Ishikawa (cell line): Measurements from ENCODE around the gene ATXN7.

Experiments
- CEBPB ChIP-seq: IDR thresholded peaks from 2 replicates; pipeline ENCODE4 v1.6.1; 2012
- CREB1 ChIP-seq: IDR thresholded peaks from 2 replicates; pipeline ENCODE4 v1.6.1; 2012; ENCODE audit warnings: low read depth
- EGR1 ChIP-seq: IDR thresholded peaks from 2 replicates; pipeline ENCODE4 v1.6.1; 2012
- EP300 ChIP-seq: IDR thresholded peaks from 2 replicates; pipeline ENCODE4 v1.6.1; 2012; ENCODE audit warnings: borderline replicate concordance
- NFIC ChIP-seq: IDR thresholded peaks from 2 replicates; pipeline ENCODE4 v1.6.1; 2012
- RAD21 ChIP-seq: IDR thresholded peaks from 2 replicates; pipeline ENCODE4 v1.6.1; 2012; ENCODE audit warnings: low read depth
- TAF1 ChIP-seq: IDR thresholded peaks from 2 replicates; pipeline ENCODE4 v1.6.1; 2012; ENCODE audit warnings: low read depth, mild to moderate bottlenecking
- TEAD4 ChIP-seq: IDR thresholded peaks from 2 replicates; pipeline ENCODE4 v1.6.1; 2012
- YY1 ChIP-seq: IDR thresholded peaks from 2 replicates; pipeline ENCODE4 v1.6.1; 2012; ENCODE audit warnings: low read depth
- TF ChIP-seq, protein P1 (sequence below): IDR thresholded peaks from 2 replicates; pipeline ENCODE4 v1.6.1; 2012

DNA sequence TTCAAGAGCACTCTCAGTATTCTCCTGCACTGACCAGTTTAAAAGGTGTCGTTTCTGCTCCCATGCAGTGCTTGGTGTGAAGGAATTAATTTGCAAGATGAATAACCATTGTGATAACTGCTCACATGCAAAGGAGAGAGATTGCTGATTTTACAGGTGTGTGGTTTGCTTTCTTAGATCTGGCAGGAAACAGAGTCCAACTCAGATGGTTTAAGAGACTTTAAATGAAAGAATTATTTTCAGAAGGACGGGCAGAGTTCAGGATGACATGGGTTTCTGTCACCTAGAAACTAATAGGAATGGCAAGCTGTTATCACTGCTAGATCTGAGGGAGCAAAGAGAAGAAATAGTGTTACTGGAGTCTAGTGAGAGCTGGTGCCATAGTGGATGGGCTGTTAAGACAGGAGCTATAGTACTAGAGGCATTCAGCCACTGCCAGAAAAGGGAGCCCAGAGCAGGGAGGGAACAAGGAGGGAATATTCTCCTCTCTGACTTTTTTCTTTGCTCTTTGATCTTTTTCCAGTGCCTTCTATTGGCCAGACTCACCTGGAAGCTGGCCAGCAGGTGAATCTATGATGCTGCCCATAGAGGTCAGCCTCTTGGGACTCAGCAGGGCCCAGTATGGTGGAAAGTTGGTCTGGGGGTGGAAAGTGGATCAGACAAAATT lies 14.9 kb downstream of the ATXN7 start:
- TF ChIP-seq CREB1 (no peak), YY1 (no peak), TAF1 (no peak), EGR1 (no peak), TEAD4 (no peak), CEBPB (no peak), EP300 (no peak), NFIC (no peak), RAD21 (no peak)
- TF ChIP-seq, protein P1, sequence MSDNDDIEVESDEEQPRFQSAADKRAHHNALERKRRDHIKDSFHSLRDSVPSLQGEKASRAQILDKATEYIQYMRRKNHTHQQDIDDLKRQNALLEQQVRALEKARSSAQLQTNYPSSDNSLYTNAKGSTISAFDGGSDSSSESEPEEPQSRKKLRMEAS = no peak
